CD4-positive, alpha-beta T cell treated with Interleukin-2 at 100 ng/mL for 4 hours (primary cell): ENCODE results near the gene WWOX.

ENCODE experiments used
- DNase-seq: peaks from one replicate; pipeline ENCODE4 v3.0.0-alpha.2; 2020; ENCODE audit warnings: low spot score

Gene WWOX

DNA sequence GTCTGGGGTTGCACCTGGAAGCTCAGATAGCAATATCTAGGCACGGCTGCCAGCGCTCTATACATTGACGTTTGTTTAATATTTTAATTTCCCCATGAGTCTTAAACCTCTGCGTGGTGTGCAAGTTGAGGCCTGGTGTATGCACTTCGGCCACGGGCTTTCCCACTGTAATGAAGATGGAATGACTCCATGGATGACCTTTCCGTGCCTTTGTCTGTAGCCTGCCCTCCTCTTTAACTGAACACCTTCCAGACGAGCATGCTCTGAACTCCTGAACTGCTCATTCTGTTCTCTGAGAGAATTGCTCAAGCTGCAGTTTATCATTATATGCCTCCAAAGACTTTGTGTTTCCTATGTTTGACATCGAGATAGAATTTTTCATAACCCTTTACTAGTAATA is 438.8 kb downstream of the WWOX start:
- DNase-seq = no peak

DNA sequence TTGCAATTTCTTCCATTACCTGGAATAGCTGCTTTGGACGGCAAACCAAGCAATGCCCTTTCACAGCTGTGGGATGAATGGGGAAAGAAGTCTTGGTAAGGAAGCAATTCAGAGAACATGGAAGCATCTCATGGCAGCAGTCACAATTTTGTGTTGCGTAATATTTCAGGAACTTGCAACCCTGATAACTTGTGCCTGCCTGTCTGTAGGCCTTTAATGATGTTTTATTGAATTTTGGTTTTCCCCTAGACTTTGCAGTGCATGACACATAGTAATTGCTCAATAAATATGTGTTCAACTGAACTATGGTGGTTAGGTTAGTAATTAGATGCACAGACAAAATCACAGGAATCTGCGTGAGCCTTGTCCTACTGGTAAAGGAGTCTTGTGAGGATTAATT is 439.5 kb downstream of the WWOX start:
- DNase-seq = no peak

DNA sequence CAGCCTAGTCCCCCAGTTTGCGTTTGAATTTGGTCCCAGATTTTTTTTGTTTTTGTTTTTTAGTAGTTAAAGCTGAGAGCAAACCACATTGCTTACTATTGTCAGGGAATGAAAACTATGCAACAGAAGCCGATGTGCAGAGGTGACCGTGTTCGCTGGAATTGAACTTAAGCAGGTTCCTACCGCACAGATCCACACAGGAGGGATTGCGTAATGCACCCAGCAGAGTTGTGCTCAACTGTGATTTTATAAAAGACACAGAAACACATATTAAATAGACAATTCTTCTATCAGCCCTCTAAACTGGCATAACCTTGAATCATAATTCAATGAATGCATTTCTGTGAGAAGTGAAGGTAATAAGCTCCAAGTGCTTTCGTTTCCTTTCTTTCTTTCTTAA is 443.0 kb downstream of the WWOX start:
- DNase-seq = no peak

DNA sequence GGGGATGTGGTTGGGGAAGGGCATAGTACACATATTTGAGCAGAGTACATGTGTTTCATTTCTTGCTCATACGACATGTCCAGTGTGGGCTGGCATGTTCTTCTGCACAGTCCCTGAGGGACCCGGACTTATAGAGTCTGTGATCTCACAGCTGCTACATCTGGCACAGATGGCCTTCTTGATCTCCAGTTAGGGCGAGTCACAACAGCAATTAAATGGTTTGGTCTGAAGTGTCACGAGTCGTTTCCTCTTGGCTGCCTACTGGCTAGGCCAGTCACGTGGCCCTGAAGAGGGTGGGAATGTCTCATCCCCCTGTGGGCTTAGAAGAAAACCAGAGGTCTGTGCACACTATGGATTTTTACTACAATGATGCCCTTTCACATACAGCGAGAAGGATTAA is 443.6 kb downstream of the WWOX start:
- no peak for DNase-seq

DNA sequence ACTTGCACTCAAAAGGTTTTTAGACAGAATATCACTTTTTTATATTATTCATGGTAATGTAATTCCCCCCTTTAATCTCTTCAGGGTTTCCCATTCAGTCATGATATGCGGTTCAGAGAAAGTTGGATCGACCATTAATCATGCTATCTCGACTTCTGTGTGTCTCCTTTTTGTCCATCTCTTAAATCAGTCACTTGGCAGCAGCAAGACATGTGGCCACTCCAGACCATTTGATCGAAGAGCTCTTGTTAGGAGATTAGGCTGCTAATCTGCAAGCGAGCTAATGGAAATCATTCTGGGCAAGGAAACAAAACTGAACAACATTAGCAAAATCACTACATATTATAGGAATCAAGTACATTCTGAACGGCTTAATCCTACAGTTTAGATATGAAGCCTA is 449.9 kb downstream of the WWOX start:
- no peak for DNase-seq

DNA sequence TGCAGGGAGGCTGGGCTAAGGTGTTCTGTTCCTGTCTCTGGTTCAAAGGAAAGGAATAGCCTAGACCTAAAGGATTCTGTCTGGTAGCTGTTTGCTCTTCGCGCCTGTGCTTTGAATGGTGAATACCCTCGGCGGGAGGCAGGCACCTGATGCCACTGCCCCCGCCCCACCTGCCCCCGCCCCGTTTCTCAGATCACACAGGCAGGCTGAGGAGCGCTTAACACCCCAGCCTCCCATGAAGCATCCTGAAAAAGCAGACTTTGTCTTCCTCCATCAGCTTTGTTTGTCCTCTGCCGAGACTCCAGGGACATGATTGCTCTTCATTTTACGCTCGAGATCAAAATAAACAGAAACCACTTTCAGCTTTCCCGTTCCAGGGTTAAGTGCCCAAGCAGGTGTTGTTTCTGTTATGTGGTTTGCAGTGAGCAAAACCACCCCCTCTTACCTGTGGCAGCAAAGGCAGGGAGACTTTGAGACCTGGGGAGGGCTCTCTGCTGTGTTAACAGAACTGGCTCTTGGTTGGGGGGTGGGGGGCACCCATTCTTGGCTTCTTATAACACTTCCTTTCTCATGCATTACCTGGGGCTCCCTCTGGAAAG is 452.1 kb downstream of the WWOX start:
- no peak for DNase-seq

DNA sequence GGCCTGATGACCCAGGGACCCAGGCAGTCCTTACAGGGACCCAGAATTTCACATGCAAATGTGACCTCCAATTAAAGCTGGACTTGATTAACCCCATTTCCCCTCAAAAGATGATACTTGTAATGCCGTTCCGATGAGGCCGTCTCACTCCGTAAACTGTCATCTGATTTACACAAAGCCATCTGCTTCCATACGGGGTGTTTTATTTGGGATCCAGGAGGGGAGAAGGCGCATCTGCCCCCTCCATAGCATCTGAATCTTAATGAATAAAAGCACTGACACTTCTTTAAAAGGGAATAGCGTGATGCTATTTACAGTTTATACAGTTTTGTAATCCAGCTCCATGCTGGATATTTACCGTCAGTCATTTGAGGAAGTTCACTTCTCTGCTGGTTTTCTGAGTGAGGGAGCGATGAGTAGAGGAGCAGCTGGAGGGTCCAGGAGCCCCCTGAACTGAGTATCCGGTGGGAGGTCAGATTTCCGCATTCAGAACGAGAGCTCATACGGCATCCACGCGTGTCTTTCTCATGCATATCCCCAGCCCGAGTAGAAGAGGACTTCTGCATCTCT is 452.7 kb downstream of the WWOX start:
- no peak for DNase-seq

DNA sequence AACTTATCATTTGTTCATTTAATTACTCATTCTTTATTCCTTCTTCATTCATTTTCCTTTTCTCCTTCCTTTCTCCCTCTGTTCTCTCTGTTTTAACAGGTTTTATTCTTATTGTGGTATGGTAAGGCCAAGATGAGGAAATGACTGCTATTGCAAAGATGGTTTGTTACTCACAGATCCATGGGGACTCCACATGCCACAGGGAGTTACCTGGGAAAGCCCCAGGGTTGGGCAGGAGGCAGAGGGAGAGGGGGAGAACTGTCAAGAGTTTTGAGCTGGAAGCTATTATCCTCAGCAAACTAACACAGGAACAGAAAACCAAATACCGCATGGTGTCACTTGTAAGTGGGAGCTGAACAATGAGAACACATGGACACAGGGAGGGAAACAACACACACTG is 453.3 kb downstream of the WWOX start:
- DNase-seq = no peak

DNA sequence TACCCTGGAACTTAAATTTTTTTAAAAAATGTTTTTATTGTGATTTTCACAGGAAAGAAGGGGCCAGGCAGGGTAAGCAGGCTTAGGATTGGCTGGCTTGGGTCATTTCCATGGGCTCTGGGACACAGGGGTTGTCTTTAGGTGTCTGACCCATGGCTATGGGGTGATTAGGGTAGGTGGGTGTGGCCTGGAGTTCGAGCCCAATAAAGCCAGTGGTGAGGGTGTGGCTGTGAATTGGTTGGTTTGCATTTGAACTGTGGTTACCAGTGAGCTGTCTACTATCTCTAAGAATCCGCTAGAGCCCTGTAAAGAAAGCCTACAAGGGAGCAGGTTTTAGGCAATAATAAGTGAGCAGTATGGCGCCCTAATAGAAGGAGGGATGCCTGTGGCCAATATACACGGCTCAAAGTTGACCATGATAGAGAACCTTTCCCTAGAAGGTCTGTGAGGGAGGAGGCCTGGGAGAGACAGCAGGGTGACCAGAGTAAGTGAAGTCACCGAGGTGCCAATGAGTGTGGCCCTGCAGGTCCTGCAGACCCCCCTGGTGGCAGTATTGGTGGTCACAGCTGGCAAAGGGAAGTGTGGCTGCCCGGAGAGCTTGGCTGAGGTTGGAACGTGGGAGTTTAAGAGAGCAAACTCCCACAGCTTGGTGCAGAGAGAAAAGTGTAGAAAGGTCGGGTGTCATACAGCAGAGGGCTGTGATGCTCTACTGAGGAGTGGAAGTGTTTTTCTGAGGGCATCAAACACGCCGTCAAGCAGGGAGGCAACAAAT is 454.0 kb downstream of the WWOX start:
- DNase-seq = no peak

DNA sequence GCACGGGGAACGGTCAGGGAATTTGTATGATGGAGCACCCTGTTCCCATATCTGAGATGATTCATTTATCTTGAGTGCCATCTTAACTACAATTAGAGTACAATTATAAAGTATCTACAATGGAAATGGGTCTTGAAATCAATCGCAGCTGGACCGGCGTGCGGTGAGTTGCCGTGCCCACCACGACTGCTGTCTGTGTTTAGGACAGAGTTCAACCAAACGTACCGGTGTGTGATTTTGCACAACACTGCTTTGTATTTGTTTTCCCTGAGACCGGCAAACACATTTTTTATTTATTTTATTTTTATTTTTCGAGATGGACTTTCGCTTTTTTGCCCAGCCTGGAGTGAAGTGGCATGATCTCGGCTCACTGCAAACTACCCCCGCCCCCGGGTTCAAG is 457.0 kb downstream of the WWOX start:
- DNase-seq = no peak

DNA sequence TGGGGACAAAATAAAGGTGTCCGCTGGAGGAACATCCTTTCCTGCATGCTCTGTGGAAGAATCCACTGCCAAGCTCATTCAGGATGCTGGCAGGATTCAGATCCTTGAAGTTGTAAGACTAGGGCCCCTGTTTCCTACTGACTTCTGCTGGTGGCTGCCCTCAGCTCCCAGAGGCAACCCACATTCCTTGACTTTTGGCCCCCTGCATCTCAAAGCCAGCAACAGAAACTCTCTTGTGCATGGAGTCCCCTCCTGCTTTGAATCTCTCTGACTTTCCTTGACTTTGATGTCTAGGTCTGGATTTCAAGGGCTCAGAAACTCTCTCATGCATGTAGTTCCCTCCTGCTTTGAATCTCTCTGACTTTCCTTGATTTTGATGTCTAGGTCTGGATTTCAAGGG is 461.5 kb downstream of the WWOX start:
- DNase-seq = no peak

DNA sequence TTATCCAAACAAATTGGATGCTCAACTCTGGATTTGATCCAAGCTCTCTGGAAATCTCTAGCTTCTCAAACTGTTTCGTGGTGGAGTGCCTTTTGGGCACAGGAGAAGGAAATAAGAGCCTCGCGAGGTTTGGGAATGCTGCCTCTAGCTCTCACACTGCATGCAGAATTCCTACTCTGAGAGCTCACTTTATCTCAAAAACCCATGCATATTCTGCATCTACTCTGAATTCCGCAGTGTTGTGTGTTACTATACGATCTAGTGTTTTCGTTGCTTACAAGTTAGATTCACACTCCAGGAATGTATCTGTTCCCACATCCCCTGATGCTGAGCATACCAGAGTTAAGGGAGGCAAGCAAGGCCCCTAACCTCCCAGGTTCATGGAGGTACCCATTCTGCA is 462.7 kb downstream of the WWOX start:
- DNase-seq = no peak

DNA sequence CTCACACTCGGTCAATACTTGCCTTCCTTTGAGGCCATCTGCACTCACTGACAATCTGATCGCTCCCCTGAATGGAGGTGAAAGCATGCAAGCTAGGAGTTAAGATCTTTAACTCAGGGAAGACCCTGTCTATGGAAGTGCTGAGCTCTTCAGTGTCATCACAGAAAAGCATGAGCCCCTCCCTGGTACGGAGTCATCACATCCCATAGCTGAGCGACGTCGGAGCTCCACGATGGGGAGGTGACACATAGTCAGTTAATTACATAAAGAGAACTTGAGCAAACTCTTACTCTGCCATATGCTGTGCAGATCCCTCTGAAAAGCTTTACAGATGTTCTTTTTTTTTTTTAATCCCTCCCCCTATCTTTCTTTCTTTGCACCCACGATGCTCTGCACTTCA is 463.2 kb downstream of the WWOX start:
- no peak for DNase-seq

DNA sequence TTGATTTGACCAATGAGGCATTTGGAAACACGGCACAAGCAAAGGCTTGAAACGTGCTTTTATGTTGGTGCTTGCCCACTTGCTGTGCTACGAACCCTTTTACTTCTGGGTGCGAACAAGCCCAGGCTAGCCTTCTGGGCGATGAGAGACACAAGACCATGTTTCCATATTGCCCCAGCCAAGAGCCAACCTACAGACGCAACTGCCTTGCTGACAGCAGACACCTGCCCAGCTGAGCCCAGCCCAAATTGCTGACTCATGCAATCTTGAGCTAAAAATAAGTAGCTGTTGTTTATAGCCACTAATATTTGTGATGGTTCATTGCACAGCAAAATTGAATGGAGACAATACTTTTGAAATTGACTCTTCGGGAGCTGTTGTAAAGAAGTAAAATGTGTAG is 464.5 kb downstream of the WWOX start:
- no peak for DNase-seq

DNA sequence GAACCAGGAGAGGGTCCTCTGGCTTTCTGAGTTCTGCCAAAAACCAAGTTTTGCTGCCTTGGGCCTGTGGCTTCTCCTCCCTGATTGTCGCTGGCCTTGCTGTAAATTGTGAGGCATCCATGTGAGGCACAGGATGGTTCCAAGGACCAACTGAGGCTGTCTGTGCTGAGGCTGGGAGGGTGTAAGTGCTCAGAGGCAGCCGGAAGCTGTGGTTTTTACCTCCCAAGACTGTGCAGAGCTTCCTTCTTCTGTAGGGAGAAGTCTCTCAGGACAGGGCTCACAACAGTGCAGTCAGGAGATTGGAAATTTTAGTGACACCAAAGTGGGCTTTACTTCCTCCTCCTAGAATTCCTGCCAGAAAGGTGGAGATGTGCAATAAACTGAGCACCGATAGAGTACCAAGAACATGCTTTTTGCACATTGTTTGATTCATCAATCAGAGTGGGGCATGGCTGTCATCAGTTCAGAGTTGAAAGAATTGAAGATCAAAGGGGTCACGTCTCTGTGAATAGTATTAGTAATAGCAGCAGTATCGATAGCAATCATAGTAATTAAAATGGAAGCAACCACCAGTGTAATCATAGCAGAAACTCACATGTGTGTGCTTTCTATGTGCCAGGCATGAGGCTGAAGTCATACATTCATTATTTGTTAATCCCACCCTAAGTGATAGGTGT is 467.1 kb downstream of the WWOX start:
- no peak for DNase-seq

DNA sequence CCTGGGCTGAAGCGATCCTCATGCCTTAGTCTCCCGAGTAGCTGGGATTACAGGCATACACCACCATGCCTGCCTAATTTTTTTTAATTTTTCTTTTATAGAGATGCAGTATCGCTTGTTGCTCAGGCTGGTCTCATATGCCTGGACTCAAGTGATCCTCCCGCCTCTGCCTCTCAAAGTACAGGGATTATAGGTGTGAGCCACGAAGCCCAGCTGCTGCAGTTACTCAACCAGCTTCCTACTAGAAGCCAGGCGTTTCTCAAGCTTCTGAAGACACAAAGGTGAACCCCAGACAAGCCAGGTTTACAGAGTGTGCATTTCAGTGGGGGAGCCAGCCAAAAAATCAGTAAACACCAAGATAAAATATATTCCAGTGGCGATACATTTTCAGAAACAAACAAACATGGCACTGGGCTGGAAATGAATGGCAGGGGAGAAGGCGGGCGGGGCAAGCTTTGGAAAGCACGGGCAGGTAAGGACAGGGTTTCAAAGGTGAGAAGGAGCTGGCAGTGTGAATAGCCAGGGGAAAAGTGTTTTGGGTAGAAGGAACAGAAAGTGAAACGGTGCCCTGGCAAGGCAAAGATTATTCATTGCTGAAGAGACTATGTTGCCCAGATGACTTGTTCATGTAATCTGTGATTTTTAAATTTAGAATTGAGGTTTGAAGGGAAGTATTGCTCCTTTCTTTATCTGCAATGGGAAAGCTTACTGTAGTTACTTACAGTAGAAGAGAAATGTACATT is 471.1 kb downstream of the WWOX start:
- no peak for DNase-seq

DNA sequence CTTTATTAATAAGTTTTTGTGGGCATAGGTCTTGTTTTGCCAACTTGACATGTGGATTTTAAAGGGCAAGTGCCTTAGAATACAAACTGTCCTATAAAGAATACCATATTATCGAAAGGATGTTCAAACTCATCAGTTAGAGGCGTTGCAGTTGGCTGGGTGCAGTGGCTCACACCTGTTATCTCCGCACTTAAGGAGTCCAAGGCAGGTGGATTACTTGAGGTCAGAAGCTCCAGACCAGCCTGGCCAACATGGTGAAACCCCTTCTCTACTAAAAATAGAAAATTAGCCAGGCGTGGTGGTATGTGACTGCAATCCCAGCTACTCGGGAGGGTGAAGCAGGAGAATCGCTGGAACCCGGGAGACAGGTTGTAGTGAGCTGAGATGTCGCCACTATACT is 472.0 kb downstream of the WWOX start:
- no peak for DNase-seq

DNA sequence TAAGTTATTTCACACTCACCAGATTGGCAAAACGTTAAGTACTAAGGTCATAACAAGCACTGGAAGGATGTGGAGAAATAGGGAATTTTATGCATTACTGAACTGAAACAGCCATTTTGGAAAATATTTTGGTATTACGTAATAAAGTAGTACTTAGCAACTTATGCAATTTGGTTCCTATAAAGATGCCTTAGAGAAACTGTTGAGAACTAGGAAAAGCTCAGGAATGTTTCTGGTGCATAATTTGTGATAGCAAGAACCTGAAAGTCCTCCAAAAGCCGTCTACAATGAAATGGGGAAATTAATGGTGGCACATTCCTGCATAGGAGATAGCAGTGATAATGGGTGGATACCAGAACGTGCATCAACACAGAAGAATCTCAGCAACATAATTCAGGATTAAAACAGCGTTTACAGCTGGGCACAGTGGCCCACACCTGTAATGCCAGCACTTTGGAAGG is 472.5 kb downstream of the WWOX start:
- no peak for DNase-seq

DNA sequence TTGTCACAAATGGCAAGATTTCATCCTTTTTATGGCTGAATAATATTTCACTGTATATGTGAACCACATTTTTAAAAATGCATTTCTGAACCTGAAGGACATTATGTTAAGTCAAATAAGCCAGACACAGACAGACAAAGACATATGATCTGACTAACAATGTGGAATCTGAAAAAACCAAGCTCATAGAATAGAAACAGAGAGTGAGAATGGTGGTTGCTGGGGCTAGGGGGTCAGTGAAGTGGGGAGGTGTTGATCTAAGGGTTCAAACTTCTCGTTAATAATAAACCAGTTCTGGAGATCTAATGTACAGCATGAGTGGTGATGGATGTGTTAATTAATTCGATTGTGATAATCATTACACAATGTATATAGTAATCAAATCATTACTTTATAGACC is 475.1 kb downstream of the WWOX start:
- DNase-seq = no peak

DNA sequence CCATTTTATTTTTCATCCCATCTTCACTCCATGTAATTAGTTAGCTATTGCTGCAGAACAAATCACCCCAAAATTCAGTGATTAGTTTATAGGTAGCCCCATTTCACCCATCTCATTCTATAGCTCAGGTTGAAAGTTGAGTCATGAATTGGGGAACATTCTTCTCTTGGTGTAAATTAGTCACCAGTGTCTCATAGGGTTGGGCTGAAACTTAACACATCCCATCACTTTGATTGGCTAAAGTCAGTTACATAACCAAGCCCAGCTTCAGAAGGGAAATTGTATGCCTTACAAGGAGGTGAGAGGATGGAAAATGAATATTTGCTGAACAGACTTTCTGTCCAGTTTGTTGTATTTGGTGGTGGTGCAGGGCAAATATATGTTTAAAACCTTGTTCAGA is 477.5 kb downstream of the WWOX start:
- no peak for DNase-seq

DNA sequence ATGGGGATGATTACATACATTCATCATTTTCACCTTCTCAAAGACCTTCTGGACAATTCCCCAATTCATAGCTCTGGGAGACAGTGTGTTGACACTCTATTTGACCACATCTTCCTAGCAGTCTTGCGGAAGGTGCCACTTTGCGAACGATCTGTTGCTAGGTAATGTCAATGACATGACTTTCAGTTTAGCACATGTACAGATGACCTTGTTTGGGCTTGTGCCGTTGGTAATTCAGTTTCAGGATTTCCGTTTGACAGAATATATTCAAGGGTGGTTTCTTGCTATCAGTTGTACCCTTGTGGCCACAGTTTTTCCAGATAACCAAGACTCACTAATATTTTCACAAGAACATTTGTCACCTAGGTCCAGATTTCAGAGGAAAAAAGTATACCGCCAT is 478.2 kb downstream of the WWOX start:
- DNase-seq = peak; percentile 1

DNA sequence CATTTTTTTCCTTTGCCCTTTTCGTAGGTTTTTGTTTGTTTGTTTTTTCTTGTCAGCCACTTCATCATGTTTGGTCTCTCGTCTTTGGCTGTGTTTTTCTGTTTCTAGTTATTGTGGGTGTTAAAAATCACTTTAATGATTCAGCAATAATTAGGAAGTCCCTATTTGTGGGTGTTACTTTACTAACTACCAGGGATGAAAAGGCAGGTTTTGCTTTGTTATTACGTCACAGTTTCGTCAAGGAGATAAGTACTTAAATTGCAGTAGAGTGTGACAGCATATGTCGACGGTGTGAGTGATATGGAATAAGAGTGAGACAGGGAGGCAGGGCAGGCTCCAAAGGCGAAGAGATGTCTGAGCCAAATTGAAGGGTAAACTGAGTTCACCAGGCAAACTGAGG is 479.6 kb downstream of the WWOX start:
- DNase-seq = no peak
